ENCODE measurements around the gene EIF2AK3.

EIF2AK3 gene

DNA sequence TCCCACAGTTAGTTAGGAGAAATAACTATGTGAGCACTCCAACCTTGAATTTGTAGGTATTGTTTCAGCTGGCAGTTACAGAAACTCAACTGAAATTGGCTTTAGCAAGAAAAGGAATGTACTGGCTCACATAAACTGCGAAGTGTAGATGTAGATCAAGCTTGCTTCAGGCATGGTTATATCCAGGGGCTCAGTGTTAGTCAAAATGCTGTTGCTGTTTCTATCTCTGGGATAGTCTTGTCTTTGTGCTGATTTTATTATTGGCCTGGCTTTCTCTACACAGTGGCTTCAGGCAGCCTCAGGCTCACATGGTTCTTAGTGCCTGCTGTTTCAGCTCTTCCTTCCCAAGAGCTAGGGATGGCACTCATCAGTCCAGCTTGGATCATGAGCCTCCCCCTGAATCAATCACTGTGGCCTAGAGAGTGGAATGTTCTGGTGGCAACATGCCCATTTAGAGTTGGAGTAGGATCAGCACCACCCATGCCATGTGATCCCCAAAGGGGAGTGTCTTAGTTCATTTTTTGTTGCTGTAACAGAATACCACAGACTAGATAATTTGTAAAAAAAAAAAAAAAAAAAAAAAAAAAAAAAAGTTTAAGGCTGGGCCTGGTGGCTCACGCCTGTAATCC is 105.7 kb downstream of the EIF2AK3 start:
- no peak for ATAC-seq (ENCODE audit: low read depth)
- DNase-seq (ENCODE audit: low spot score in 2 of 2): no peak

GRCh38 chr2:88517759-88518201 is 109.5 kb downstream of the EIF2AK3 start:
- no peak overlapping the region for H3K27ac Mint-ChIP-seq

More for the DNA sequence above, 105.7 kb downstream of the EIF2AK3 start:
- H3K4me1 Mint-ChIP-seq: no peaks in the 10 kb centered on the region
- no peak overlapping the region for H3K27ac Mint-ChIP-seq
- H3K36me3 Mint-ChIP-seq: no peaks in the 10 kb centered on the region
- H3K27me3 Mint-ChIP-seq: peaks cover 13% of the 10 kb centered on the region
- H3K4me3 Mint-ChIP-seq: no peak overlapping the region
- no peaks in the 10 kb centered on the region for H3K9me3 Mint-ChIP-seq

More at GRCh38 chr2:88517759-88518201, 109.5 kb downstream of the EIF2AK3 start:
- DNase-seq (ENCODE audit: low spot score in 2 of 2) (no peak), ATAC-seq (ENCODE audit: low read depth) (no peak)
- H3K9me3 Mint-ChIP-seq: no peaks in the 10 kb centered on the region
- H3K36me3 Mint-ChIP-seq: no peaks in the 10 kb centered on the region
- H3K4me3 Mint-ChIP-seq: no peak overlapping the region
- H3K27me3 Mint-ChIP-seq: peaks cover 13% of the 10 kb centered on the region
- H3K4me1 Mint-ChIP-seq: no peaks in the 10 kb centered on the region
